ENCODE data around the gene ADD2.

The ADD2 gene

DNA sequence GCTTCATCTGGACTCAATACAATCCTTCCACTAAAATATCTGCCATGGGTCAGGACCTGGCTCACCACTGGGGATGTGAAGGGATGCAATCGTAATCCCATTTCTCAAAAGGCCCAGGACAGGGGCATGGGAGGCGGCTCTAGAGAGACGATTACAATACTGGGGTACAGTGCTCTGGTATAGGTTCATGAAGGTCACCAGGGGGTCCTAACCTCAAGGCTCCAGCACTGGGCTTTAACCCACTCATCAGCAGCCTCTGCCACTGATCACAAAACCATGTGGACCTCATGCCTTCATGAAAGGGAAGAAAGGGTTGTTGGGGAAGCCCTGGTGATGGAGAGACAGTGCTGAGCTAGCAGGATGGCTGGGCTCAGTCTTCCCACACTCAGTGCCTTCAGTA lies 48.8 kb downstream of the ADD2 start:
- no peak for DNase-seq

DNA sequence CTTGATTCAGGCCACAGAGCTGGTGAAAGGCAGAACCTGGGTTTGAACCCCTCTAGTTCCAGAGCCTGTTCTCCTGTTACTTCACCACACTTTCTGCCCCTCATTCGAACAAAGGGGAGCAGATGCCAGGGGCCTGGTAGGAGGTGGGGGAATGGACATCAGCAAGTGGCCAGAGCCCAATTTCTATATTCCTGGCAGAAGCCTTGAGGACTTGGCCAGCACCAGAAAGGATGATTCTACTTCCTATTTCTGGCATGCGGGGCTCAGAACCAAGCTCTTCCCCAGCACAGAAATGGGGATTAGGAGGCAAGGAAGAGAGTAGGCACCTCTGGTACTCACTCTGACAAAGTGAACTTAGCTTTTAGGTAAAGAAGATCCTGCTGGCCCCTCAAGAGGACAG lies 49.3 kb downstream of the ADD2 start:
- no peak for DNase-seq

DNA sequence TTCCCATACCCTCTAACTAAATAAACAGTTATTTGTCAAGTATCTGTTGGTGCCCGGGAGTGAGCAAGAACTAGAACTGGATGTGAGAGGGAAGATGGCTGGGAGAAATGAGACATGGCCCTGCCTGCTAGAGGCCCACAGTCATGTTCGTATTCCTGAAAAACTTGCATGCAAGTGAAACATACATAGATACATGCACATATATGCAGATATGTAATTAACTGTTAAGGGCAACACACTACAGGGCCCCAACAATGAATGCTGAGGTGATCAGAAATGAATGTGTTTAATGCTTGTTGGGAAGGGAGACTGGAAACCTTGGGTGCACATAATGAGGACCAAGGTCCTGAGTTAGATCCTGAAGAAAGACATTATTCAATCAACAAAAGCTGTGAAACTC lies 49.8 kb downstream of the ADD2 start:
- no peak for DNase-seq

DNA sequence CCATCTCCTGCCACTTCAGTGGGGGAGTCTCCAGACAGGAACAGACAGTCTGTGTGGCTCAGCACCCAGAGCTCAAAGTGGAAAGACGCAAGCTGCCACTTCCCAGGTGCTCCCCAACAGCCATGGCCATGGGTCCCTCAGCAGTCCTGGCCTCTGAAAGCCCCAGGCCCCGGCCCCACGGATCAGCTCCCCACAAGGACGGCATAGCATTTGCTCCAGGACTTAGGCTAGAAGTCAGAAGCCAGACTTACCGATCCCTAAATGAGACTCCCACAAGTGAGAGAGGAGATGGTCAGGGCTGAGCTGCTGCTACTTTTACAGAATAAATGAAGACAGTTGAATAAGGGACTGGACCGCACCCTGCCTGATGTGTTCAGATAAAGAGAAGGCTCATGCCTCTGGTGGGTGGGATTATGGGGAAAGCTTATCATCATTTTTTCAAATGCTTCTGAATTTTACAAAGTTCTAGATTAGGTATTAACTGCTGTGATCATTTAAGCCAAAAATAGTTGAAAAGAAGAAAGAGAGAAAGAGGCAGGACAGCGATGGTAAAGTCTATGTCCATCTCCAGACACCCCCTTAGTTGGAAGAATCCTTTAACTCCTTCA lies 50.5 kb downstream of the ADD2 start:
- DNase-seq: no peak

DNA sequence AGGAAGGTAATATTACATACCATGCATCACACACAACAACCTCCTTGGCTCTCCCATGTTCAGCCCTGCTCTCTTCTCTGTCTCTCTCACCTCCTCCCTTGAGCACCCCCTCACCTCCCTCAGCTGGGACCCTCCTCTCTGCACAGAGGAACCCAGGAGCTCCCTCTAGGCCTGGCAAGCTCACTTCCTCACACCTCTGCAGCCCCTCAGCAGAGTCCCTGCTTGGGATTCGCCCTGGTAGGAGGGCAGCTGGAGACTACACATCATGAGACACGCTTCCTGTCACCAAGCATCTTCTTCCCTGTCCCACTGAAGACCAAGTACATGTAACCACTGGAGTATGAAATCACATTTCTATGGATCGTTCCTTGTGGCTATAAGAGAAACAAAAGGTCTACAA lies 51.0 kb downstream of the ADD2 start:
- no peak for DNase-seq

DNA sequence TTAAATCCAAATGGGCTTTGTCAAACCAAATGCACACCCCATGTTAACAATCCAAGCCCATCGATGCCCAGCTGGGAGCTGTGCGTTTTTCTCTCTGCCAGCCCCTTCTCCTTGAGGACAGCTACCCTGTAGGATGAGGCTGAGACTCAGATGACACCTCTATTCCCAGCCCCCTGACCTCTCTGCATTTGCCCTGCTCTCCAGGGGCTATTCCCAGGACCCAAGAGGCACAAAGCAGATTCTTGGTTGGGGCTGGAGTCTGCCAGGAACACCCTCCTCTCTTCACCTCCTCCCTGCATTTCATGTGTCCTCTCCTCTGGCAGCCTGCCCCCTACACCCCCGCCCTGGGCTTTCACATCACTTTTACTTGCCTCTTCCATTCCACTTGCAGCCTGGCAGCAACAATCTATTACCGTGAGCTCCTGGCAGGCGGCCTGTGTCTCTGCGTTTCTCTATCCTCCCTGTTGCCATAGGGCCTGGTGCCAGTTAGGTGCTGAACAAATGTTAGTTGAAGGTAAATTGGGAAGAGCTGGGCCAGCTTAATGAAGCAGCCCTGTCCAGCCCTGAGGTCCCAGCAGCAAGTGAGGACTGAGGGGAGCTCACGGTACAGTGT lies 51.8 kb downstream of the ADD2 start:
- no peak for DNase-seq

DNA sequence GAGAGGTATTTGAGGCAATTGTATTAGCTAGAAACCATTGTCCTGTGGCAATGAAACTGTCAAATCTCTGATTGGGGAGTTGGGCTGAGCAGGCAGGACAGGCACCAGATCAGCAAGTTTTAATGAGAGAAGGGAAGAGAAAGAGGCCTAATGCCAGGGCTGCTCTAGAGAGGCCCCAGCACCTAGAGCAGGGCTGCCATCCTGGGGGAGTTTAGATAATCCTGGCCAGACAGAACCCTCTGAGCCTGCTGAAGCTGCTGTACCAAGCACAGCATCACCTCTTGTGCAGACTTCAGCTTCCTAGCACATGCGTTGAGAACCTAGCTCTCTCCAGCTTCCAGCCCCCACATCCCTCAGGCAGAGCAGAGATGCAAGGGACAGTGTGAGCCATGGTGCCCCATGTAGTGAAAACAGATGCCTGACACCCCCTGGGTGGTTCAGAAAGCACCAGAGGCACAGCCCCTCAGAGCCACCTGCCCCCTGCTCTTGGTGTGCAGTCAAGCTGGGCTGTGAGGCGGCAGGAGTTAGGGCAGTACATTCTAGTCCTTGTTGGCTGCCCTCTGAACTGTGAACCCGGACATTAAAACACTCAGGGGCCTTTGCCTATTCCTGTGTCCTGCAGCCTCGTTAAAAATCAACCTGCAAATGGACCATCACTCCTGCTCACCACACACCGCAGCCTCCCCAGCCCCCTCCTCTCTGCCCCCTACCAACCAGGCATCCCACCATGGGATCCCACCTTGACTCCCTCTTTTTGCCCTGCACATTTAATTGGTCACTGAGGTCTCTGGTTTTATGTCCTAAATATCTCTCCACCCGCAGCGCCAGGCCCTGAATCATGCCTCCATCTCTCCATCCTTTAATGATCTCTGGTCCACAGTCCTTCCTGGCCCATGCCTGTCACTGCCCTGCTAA lies 52.7 kb downstream of the ADD2 start:
- DNase-seq: peak in 1 of 2 experiments; percentile 48

DNA sequence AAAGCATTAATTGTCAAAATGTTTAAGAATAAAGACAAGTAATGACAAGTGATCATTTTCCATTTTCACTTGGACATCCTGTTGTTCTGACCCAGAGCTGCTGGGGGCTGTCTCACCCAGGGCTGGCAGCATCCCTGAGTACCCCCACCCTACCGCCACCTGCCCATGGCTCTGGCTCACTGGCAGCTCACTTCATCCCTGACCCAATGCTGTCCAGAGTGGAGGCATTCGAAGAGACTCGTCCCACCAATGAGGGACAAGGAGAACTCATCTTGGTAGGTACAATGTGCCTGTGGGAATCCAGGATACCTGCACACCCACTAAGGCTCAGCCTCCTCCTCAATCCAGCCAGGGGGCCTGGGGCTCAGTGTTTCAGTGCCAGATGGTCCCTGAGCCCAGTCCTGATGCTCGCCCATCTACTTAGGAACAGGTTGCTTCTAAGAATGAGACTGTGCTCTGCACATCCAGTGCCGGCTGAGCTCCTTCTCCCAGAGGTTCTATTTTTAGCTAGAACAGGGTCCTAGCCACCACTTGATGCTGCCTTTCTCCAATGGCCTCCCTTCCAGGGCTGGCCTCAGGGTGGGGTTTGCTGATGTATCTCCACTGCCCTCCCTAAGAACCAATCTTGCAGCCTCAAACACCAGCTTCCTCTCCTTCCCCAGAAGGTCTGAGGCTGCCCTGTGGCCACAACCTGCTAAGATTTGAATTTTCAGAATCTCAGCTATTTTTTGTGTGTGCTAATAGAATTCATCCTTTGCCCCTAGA lies 53.7 kb downstream of the ADD2 start:
- peak; percentile 38 to 84 for DNase-seq

DNA sequence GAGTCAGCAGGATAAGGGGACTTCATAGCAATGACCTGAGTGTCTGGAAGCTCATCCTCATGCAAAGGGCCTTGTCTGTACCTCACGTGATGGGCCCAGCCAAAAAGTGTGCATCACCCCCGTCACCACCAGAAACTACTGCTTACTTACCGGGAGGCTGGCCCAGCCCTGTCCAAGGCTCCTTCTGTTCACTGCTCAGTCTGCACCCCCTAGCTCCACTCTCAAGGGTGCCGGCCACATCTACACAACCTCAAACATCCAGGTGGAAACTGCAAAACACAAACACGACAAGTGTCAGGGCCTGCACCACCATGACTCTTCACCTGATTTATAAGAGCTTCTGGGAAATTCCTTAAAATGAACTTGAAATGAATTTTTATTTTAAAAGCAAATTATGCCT lies 55.1 kb downstream of the ADD2 start:
- DNase-seq: no peak

DNA sequence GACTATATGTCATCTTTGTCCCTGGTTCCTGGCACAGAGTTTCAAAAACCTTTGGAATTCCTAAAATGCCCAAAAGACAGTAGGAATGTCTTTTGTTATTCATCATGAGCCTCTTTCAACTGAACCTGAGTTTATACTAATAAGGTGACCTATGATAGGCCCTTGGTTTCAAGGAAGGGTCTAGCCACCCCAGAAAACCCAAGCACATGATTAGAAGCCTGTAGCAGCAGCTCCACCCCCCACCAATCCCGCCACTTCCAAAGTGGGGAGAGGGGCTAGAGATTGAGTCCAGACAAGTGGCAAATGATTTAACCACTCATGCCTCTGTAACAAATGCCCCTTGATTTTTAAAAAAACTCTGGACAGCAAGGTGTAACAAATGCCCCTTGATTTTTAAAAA lies 56.8 kb downstream of the ADD2 start:
- no peak for DNase-seq

DNA sequence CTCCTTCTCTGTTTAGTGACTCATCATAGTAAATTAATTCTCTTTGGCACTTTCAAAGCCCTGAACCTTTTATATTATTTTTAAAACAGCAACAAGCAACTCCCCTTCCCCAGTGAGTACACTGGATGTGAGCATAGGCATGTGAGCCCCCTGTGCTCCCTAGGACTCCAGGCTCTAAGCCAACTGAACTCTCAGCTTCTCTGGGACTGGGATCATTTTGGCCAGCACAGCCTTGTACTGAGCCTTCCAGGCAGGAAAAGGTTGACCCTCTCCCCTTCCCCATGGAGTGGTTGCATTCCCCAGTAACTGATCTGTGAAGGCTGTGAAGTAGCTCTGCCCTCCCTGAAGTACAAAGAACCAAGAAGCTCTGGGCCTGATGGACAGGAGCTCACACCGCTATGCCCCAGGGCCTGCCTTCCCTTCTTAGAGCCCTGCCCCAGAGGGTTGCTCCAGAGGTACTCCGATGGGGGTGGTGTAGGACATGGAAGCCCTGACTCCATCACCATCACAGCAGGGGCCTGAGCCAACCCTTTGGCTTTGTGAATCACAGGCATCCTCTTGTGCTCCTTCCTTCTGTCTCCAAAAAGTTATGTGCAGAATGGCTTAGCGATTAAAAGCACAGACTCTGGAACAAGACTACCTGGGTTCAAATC lies 57.8 kb downstream of the ADD2 start:
- no peak for DNase-seq

DNA sequence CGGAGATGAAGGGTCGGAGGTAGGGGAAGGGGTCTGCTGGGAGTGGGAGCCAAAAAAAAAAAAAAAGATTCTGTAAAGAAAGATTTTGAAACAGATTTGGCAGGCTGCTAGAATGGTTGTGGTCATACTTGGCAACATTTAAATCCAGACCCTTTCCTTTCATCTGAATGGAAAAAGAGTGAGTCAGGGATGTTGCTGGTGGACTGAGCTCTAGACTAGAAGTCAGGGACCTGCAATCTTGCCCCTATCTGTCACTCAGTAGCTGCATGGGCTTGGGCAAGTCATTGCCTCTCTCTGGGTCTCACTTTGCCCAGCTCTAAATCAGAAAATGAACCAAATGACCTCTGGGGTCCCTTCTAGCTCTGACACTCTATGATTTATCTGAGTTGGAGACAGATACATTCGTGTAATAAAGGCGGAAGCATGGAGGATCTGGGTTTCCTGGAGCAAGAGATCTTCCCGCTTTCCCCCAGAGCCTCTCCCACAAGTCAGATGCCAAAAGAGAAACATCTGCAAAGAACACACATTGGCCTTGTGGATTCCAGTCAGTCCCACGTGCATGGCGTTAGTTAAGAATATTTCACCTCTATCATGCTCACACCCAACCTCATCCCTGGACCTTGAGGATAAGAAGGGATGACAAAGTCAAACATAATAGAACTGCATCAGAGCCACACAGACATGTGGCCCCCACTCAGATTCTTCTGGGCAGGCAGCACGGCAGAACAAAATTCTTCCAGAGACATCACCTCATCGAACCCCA lies 58.5 kb downstream of the ADD2 start:
- DNase-seq: no peak

DNA sequence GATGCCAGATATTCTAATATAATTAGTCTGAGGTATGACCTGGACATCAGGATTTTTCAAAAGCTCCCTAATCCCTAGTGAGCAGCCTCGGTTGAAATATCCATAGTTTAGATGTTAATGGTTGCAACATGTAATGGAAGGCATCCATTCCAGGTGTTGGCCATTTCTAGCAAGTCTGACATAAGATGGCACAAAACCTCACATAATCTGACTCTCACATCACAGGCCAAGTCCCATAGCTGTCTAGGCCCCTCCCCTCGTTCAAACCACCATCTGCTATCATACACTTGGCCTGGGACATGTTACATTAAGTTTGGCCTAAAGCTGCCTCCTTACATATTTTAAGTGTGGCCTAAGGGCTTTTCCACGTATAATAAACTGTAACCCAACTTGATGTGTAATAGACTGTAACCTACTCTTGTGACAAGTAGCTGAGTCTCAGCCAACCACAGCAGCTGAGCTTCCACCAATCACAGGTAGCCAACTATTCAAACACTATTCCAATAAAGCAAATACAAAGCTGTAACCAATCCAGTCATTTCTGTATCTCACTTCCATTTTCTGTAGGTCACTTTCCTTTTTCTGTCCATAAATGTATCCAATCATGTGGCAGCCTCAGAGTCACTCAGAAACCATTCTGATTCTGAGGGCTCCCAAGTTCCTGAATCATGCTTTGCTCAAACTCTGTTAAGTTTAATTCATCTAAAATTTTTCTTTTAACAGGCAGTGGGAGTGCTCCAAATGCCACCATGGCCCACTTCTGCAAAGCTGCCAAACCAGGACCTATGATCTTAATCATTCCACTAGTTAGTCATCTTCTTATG lies 59.4 kb downstream of the ADD2 start:
- peak; percentile 28 to 72 for DNase-seq

DNA sequence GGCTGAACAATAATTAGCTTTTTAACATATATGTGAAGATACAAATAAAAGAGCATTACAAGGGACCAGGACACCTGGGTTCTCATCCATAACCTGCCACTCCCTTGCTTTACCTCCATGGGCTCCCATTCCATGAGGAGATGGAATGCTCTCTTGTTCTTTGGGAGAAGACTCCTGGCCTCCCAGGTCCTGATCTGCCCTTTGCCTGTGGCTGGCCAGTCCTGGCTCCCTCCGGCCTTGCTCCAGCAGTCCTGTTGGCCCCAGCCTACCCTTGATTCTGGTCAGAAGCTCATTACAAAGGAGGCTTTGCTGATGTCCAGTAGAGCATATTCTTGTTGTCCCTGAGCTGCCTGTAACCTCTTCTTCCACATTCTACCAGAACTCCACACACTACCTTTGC lies 60.3 kb downstream of the ADD2 start:
- DNase-seq: no peak

DNA sequence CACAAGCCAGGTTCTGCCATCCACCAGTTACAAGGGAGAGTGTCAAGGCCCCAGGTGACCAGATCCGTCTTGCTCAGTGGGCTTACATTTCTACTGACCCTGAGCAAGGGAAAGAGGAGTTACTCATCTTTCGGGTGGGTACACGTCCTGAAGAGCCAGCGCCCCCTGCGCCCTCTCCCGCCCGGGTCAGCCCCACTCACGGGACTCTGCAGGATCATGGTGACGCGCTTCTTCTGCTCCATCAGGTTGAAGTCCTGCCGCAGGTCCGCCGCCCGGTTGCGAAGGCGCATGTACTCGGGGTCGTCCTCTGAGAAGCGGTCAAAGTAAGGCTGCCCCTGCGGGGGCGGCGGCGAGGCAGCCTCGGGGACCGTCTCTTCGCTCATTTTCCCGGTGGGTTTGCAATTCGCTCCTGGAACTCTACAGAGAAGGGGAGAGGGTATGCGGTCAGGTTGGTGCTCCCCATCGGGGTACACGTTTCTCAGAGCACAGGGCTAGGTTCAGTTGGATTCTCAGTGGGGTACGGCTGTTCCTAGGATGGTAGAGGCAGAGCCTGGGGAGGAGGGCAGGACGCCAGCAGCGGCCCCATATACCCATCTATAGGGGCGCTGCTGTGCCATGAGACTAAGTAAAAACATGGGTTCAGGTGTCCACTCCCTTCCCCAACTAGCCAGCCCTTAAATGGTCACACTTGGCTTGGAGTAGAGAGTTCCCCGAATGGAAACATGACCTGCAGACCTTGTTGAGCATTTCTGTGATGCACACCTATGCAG lies 61.8 kb downstream of the ADD2 start:
- no peak for DNase-seq

DNA sequence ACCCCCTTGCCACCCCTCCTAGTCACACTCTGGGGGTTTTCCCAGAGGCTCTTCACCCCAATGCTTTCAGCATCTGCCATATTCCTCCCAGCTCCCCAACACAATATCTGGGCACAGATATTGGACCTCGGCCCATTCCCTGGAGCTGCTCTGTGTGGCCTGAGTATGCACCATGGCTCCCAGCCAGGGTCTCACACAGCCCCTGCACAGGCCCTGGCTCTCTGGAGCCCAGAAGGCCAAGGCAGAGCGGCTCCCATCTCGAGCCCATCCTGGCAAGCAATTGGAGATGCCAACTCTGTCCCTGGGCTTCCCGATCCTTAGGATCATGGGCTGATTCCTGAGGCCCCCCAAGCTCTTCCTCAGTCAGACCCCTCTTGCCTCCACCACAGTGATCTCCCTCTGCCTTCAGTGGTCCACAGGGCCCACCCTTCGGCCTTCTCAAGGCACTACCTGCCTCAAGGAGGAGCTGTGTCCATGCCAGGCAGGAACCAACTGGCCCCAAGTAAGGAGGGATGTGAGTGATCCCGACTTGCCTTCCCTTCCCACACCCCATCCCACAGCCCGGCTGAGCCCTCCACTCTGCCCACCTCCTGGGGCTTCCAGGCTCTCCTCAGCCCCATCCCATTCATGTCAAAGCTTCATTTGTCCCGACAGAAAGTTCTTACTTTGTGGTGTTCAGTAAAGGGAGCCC lies 62.7 kb downstream of the ADD2 start:
- no peak for DNase-seq

DNA sequence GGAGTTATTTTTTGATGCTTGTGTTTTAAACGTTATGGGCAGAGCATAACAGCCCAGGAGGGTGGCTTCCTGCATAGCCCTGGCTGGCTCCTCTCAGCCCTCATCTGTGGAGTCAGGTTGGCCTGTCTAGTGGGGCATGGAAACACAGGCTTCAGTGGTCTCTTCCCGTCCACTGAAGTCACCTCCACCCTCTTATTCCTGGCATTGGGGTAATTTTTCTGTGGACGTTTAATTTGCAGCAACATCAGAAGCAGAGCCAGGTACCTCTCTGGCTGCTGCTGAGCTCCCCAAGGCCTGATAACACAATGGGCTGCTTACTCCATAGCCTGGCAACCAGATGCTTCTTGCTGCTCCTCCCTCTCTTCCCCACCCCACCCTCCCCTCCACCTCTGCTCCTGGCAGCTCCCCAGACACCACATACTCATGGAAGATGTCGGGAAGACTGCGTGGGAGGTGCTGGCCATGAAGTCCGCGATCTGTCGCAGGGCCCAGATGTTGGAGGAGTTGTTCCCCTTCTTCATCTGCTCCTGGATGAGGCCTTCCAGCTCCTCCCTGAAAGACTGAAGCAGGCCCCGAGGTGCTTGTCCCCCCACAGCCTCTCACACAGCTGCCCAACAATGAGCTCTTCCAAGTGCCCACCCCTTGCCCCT lies 64.0 kb downstream of the ADD2 start:
- no peak for DNase-seq

DNA sequence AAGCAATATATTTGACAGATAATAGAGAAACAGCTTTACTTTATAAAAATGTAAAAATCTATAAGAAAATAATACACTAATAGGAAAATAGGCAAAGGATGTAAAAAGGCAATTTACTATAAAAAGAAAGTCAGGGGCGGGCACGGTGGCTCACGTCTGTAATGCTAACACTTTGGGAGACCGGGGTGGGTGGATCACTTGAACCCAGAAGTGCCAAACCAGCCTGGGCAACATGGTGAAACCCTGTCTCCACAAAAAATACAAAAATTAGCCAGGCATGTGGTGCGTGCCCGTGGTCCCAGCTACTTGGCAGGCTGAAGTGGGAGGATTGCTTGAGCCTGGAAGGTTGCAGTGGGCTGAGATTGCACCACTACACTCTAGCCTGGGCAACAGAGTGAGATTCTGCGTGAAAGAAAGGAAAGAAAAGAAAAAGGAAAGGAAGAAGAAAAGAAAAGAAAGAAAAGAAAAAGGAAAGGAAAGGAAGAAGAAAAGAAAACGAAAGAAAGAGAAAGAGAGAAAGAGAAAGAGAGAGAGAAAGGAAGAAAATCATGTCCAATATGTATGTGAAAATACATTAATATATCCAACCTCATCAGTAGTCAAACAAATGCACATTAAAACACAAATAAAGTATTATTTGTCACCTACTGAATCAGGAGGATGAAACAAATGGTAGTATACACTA lies 65.1 kb downstream of the ADD2 start:
- DNase-seq: no peak

DNA sequence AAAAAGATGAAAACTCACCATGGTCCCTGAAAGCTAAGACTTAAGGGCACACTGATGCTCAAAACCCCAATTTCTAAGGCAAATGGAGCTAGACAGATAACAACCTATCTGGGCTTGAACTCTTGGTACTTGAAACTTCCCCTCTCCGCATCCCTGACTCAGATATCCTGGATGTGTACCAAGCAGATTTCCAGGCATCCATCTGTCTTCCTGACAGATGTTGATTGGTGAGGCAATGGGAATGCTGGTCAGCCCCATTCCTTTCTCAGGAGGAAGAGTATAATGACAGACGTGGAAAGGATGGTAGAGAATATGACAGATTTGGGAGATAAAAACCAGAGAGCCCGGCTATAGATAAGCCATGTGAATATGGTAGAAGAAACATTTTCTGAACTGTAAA lies 69.2 kb downstream of the ADD2 start:
- DNase-seq: peak; percentile 5 to 62
